Kidney (tissue), 14 donors: ENCODE measurements around the gene SMC4. TPM values are rescaled to one million over a fixed set of nuclear protein-coding genes. Genes with fewer than 3 reads are reported as not detected.
A peak's percentile ranks its signal among the peaks of the same experiment; 100 is the strongest.

Experiments used
- DNase-seq, 5 donors: peaks; one replicate each; pipeline ENCODE4 v3.0.0-alpha.2; 2013 to 2020
- FAIRE-seq: peaks from 2 replicates; lab custom pipeline; 2012; peaks lifted over from hg19 to GRCh38; lab: Jason Lieb, UNC
- H3K27ac ChIP-seq, 2 donors: one replicate each; pipeline ENCODE4 v1.7.0; 2013; ENCODE audit warnings: low read depth in 2 of 2, low read length in 2 of 2, inconsistent platforms in 1 of 2
- H3K27me3 ChIP-seq: one replicate; pipeline ENCODE4 v1.7.1; 2013; ENCODE audit warnings: low read length, inconsistent platforms; ENCODE audit not compliant: control insufficient read depth, insufficient read depth
- H3K36me3 ChIP-seq, 3 donors: one replicate each; pipeline versions ENCODE4 v1.7.0 to v1.7.1; 2013; ENCODE audit warnings: low read length in 3 of 3, control low read depth in 1 of 3, inconsistent platforms in 1 of 3; ENCODE audit not compliant: insufficient read depth in 3 of 3, control insufficient read depth in 2 of 3
- H3K4me1 ChIP-seq, 3 donors: one replicate each; pipeline versions ENCODE4 v1.7.0 to v1.7.1; 2013; ENCODE audit warnings: low read length in 3 of 3, inconsistent platforms in 1 of 3, low read depth in 1 of 3; ENCODE audit not compliant: control insufficient read depth in 2 of 3, insufficient read depth in 2 of 3
- H3K4me3 ChIP-seq, 3 donors: one replicate each; pipeline versions ENCODE4 v1.7.0 to v1.8.1; 2013; ENCODE audit warnings: low read length in 3 of 3, control low read depth in 1 of 3, inconsistent platforms in 1 of 3
- H3K9ac ChIP-seq, 3 donors: one replicate each; pipeline versions ENCODE4 v1.7.0 to v1.7.1; 2013; ENCODE audit warnings: low read length in 3 of 3, control low read depth in 1 of 3, inconsistent platforms in 1 of 3
- H3K9me3 ChIP-seq, 3 donors: one replicate each; pipeline versions ENCODE4 v1.7.0 to v1.7.1; 2013; ENCODE audit warnings: low read length in 3 of 3, control low read depth in 1 of 3, inconsistent platforms in 1 of 3; ENCODE audit not compliant: control insufficient read depth in 2 of 3, insufficient read depth in 1 of 3
- intact Hi-C: fragments of 100-400 bp; cut with DNase I; formaldehyde crosslinking; loops from one replicate; pipeline ENCODE4 v1.11.1; 2022
- polyA plus RNA-seq: library from polyadenylated mRNA; stranded (reverse); fragments of 350-450 nt; fragmentation: Illumina TruSeq; extraction: RNeasy Lipid Tissue Mini Kit (QIAGEN cat#74804); gene quantifications from one replicate; pipeline ENCODE4 v1.2.3, GENCODE V29; 2014; ENCODE audit warnings: low read depth, low replicate concordance; ENCODE audit not compliant: insufficient read depth
- total RNA-seq: library from RNA; stranded (reverse); fragmentation: NEBNext Ultra II Directional; extraction: Animal tissue kit (Norgen Biotek cat#: 25700); gene quantifications from one replicate; pipeline ENCODE4 v1.2.1, GENCODE V29; 2021
- TF ChIP-seq, protein P1 (sequence below): IDR thresholded peaks from 3 replicates; pipeline ENCODE4 v1.5.1; 2012; ENCODE audit warnings: mild to moderate bottlenecking, moderate library complexity, borderline replicate concordance; ENCODE audit not compliant: insufficient read depth; ENCODE audit errors: extremely low read depth
- donor health status: control.
- donor health status: control.
- donor health status: control.
- donor health status: control.
- donor health status: control.
- donor health status: DM: yes; HTN: yes; CAD: no.
- donor health status: Normal renal cell carcinoma (clear cell type).

The SMC4 gene
- total and polyA plus RNA-seq, 2 donors from 2014 or later, result 7.4 to 24.5 TPM

DNA sequence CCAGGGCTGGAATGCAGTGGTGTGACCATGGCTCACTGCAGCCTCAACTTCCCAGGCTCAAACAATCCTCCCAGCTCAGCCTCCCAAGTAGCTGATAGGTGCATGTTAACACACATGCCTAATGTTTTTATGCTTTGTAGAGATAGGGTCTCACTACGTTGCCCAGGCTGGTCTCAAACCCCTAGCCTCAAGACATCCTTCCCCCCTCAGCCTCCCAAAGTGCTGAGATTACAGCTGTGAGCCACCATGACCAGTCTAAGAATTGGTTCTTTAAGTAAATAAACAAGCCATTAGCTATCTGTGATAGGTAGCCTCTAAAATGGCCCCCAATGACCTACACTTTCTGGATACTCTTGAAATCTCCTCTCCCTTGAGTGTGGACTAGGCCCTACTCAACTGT, 46.4 kb downstream of the SMC4 start:
- Histone ChIP-seq H3K4me1 (peaks cover 0 to 3% (median 3%) of the 10 kb centered on the region in 3 donors), H3K9me3 (no peaks in the 10 kb centered on the region), H3K27ac (no peak overlapping the region), H3K9ac (no peak overlapping the region), H3K27me3 (no peaks in the 10 kb centered on the region), H3K36me3 (no peaks in the 10 kb centered on the region), H3K4me3 (no peak overlapping the region)
- intact Hi-C loops, result no loop called here
- no peak for DNase-seq
- TF ChIP-seq, protein P1, sequence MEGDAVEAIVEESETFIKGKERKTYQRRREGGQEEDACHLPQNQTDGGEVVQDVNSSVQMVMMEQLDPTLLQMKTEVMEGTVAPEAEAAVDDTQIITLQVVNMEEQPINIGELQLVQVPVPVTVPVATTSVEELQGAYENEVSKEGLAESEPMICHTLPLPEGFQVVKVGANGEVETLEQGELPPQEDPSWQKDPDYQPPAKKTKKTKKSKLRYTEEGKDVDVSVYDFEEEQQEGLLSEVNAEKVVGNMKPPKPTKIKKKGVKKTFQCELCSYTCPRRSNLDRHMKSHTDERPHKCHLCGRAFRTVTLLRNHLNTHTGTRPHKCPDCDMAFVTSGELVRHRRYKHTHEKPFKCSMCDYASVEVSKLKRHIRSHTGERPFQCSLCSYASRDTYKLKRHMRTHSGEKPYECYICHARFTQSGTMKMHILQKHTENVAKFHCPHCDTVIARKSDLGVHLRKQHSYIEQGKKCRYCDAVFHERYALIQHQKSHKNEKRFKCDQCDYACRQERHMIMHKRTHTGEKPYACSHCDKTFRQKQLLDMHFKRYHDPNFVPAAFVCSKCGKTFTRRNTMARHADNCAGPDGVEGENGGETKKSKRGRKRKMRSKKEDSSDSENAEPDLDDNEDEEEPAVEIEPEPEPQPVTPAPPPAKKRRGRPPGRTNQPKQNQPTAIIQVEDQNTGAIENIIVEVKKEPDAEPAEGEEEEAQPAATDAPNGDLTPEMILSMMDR, result no peak
- FAIRE-seq, result no peak

DNA sequence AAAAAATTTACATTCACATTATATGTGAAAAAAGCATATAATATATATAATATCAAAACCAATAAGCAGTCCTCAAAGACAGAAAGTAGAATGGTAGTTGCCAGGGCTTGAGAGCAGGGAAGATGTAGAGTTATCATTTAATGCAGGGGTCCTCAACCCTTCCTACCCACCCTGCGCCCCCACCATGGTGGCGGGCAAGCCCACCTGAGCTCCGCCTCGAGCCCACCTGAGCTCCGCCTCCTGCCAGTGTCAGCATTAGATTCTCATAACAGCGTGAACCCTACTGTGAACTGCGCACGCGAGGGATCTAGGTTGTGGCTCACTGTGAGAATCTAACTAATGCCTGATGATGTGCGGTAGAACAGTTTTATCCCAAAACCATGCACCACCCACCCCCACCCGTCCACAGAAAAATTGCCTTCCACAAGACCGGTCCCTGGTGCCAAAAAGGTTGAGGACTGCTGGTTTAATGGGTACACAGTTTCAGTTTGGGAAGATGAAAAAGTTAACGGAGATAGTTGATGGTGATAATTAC, 47.1 kb downstream of the SMC4 start:
- H3K36me3 ChIP-seq, result no peaks in the 10 kb centered on the region
- FAIRE-seq (no peak), DNase-seq (no peak)
- no peaks in the 10 kb centered on the region for H3K9me3 ChIP-seq
- TF ChIP-seq, protein P1, result no peak
- no peaks in the 10 kb centered on the region for H3K27me3 ChIP-seq
- peaks cover 0 to 3% (median 3%) of the 10 kb centered on the region in 3 donors for H3K4me1 ChIP-seq
- no peak overlapping the region for H3K4me3 ChIP-seq
- H3K27ac ChIP-seq, result no peak overlapping the region
- H3K9ac ChIP-seq, result no peak overlapping the region
- intact Hi-C loops, result no loop called here

DNA sequence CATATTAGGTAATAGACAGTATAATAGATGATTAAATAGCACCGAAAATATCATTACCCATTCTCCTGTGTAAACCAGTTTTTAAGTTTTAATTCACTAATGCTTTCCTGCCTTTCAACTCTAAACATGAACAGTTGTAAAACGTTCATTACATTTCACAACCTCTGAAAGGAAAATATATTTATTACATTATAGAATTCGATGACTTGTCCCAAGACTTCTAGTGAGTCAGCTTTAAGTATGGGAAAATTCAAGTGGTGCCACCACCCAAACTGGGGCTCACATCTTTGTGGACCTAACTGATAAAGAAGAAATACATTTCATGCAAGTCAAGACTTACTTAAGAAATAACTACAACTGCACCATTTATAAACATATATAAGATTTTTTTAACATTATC, 48.1 kb downstream of the SMC4 start:
- Histone ChIP-seq H3K27me3 (no peaks in the 10 kb centered on the region), H3K4me3 (no peak overlapping the region), H3K27ac (no peak overlapping the region), H3K36me3 (no peaks in the 10 kb centered on the region), H3K4me1 (peaks cover 0 to 3% (median 3%) of the 10 kb centered on the region in 3 donors), H3K9ac (no peak overlapping the region), H3K9me3 (no peaks in the 10 kb centered on the region)
- FAIRE-seq (no peak), DNase-seq (peak in 2 of 5 donors; percentile 5 to 13)
- TF ChIP-seq, protein P1, result no peak
- intact Hi-C loops, result no loop called here
